A549 (cell line): ENCODE measurements around the gene MRM3. TPM values are rescaled to one million over a fixed set of nuclear protein-coding genes. Genes with fewer than 3 reads are reported as not detected.
"Not testable (repeated sequence)": the region's sequence is repeated elsewhere in the genome, so short reads cannot be mapped to it uniquely, and the experiment has no call there.

Source experiments
- ATAC-seq, 2 experiments: fragments of 200-7000 bp in 1 of 2; fragments of >200 bp in 1 of 2; cut with Nextera tagmentation in 1 of 2; cut with Tn5 transposase in 1 of 2; 3 replicates each; pipeline versions ENCODE4 v1.8.0 to v1.9.1; 2018 to 2020; ENCODE audit warnings: mild to moderate bottlenecking in 1 of 2, moderate library complexity in 1 of 2
- CTCF ChIA-PET: fragments of 300-600 bp; sonication (Branson Sonifier 250); formaldehyde crosslinking; extraction: SDS; loops from one replicate; lab custom pipeline; 2021; ENCODE audit warnings: antibody characterized with exemption, inconsistent platforms; lab: Yijun Ruan, JAX
- POLR2A ChIA-PET: fragments of 350-600 bp; formaldehyde crosslinking; extraction: SDS; loops from one replicate; lab custom pipeline; 2021; ENCODE audit warnings: antibody characterized with exemption, inconsistent platforms; lab: Yijun Ruan, JAX
- DNase-seq, 2 experiments: peaks; one replicate each; pipeline versions ENCODE4 v3.0.0 to v3.0.0-alpha.2; 2011 to 2016; ENCODE audit warnings: low read depth in 1 of 2, low spot score in 1 of 2
- FAIRE-seq: peaks from 2 replicates; lab custom pipeline; 2011; peaks lifted over from hg19 to GRCh38; lab: Jason Lieb, UNC
- H3K27ac ChIP-seq, 2 experiments: fragments of >200 bp; sonication (Bioruptor Twin); formaldehyde crosslinking; 3 replicates each; pipeline ENCODE4 v1.5.1; 2016 to 2017
- H3K4me1 ChIP-seq: fragments of >200 bp; sonication (Bioruptor Twin); formaldehyde crosslinking; 3 replicates; pipeline ENCODE4 v1.6.1; 2016
- H3K4me2 ChIP-seq: fragments of >200 bp; sonication (Bioruptor Twin); formaldehyde crosslinking; 3 replicates; pipeline ENCODE4 v1.6.1; 2016
- H3K4me3 ChIP-seq: fragments of >200 bp; sonication (Bioruptor Twin); formaldehyde crosslinking; 3 replicates; pipeline ENCODE4 v1.5.1; 2016
- H3K9me3 ChIP-seq: fragments of >200 bp; sonication (Bioruptor Twin); formaldehyde crosslinking; 3 replicates; pipeline ENCODE4 v1.6.1; 2016
- BHLHE40 ChIP-seq: IDR thresholded peaks from 2 replicates; pipeline ENCODE4 v1.6.1; 2012; ENCODE audit warnings: low read depth, low read length, inconsistent platforms
- CBX8 ChIP-seq: fragments of 200-600 bp; sonication (generic); IDR thresholded peaks from 2 replicates; pipeline ENCODE4 v1.6.1; 2016
- EP300 ChIP-seq, 2 experiments: fragments of >200 bp; sonication (Bioruptor Twin); formaldehyde crosslinking; IDR thresholded peaks; 2 replicates in 1 of 2; 3 replicates in 1 of 2; pipeline ENCODE4 v1.6.1; 2016 to 2017
- HES2 ChIP-seq: fragments of >200 bp; sonication (Bioruptor Twin); formaldehyde crosslinking; IDR thresholded peaks from 2 replicates; pipeline ENCODE4 v1.6.1; 2016
- HMGXB4 ChIP-seq: fragments of 250-450 bp; sonication (Bioruptor Pico); IDR thresholded peaks from 2 replicates; pipeline ENCODE4 v1.5.0; 2021; ENCODE audit warnings: mild to moderate bottlenecking, moderate library complexity, borderline replicate concordance
- HOXA7 ChIP-seq: fragments of 250-450 bp; sonication (Bioruptor Pico); IDR thresholded peaks from 2 replicates; pipeline ENCODE4 v1.5.0; 2020; ENCODE audit warnings: mild to moderate bottlenecking, moderate library complexity
- JUN ChIP-seq, 2 experiments: fragments of >200 bp; sonication (Bioruptor Twin); formaldehyde crosslinking; IDR thresholded peaks; 2 replicates in 1 of 2; 3 replicates in 1 of 2; pipeline ENCODE4 v1.6.1; 2016 to 2017
- KDM1A ChIP-seq: fragments of 200-600 bp; sonication (generic); IDR thresholded peaks from 2 replicates; pipeline ENCODE4 v1.6.1; 2016; ENCODE audit warnings: low read depth, mild to moderate bottlenecking
- MAX ChIP-seq: IDR thresholded peaks from 2 replicates; pipeline ENCODE4 v1.6.1; 2012
- MYC ChIP-seq: IDR thresholded peaks from 2 replicates; pipeline ENCODE4 v1.6.1; 2012; ENCODE audit warnings: mild to moderate bottlenecking, inconsistent platforms, low read length, improper control_type of control experiment, borderline replicate concordance
- PBX3 ChIP-seq: IDR thresholded peaks from 2 replicates; pipeline ENCODE4 v1.6.1; 2012
- POLR2AphosphoS2 ChIP-seq: conservative IDR thresholded peaks from 2 replicates; pipeline ENCODE4 v1.6.1; 2012; ENCODE audit warnings: low read length, improper control_type of control experiment, inconsistent platforms
- REST ChIP-seq: fragments of 200-600 bp; sonication (generic); IDR thresholded peaks from 2 replicates; pipeline ENCODE4 v1.6.1; 2016; ENCODE audit warnings: antibody characterized with exemption, mild to moderate bottlenecking, moderate library complexity
- SREBF2 ChIP-seq: fragments of 450-650 bp; IDR thresholded peaks from 2 replicates; pipeline ENCODE4 v1.6.1; 2014; ENCODE audit warnings: mild to moderate bottlenecking, moderate library complexity
- TFCP2L1 ChIP-seq: fragments of 250-450 bp; sonication (Bioruptor Pico); IDR thresholded peaks from 2 replicates; pipeline ENCODE4 v1.5.0; 2021; ENCODE audit warnings: mild to moderate bottlenecking
- USF2 ChIP-seq: fragments of 450-650 bp; IDR thresholded peaks from 2 replicates; pipeline ENCODE4 v1.6.1; 2014; ENCODE audit warnings: antibody characterized with exemption
- ZNF302 ChIP-seq: fragments of 250-450 bp; sonication (Bioruptor Pico); IDR thresholded peaks from 2 replicates; pipeline ENCODE4 v1.9.0; 2021; ENCODE audit warnings: inconsistent platforms, mild to moderate bottlenecking, moderate library complexity
- WGBS: methylation state at CpG from one replicate; pipeline ENCODE4 v1.1.6; 2017; ENCODE audit errors: missing lambda C conversion rate; 5-methylcytosine and 5-hydroxymethylcytosine counted together
- polyA plus RNA-seq, 4 experiments: library from polyadenylated mRNA; depleted of rRNA in 3 of 4; stranded (reverse); fragments of >200 nt; fragmentation: RNase III in 1 of 4; extraction: RNeasy Plus Mini Kit Qiagen cat#74134 plus additional on column Dnase treatment in 1 of 4; gene quantifications; 2 replicates in 3 of 4; 3 replicates in 1 of 4; pipeline ENCODE4 v1.2.3, GENCODE V29; 2011 to 2017

The MRM3 gene
- polyA plus RNA-seq, 2 of the 4 experiments (the other 2 are of a cell fraction): 38.8 to 47.1 TPM

- TF ChIP-seq USF2 (no peak), EP300 (IDR thresholded peaks at IDR 0.05) (no peak), MAX (no peak), HES2 (no peak)
Observed at GRCh38 chr17:753418-753817, 28.7 kb upstream of the MRM3 start (continued).

- CTCF ChIA-PET: interaction anchor here (1.0 to 6.1 kb wide), 4 partner anchors 10 to 242 kb away, joined by 3 to 41 read pairs (median 20); partner anchors contain the start of genes NXN and TIMM22
- POLR2A ChIA-PET: interaction anchor here (1.4 kb wide), 1 partner anchor 26 kb away, joined by 5 read pairs; the partner anchor contains the start of gene GLOD4
Observed at GRCh38 chr17:755319-755961, 26.7 kb upstream of the MRM3 start.

GRCh38 chr17:756010-756567 lies 26.1 kb upstream of the MRM3 start:
- POLR2A ChIA-PET, H3K4me3 ChIP-seq, H3K4me2 ChIP-seq, H3K9me3 ChIP-seq, H3K27ac ChIP-seq, ATAC-seq, DNase-seq, H3K4me1 ChIP-seq, FAIRE-seq: not testable (repeated sequence)
- 90% methylated on average over 15 of the region's 15 CpGs for WGBS
- CTCF ChIA-PET: interaction anchor here (0.7 to 5.2 kb wide), 2 partner anchors 9 to 24 kb away, joined by 4 to 36 read pairs; no protein-coding TSS in a partner anchor

More at GRCh38 chr17:755319-755961, 26.7 kb upstream of the MRM3 start:
- not testable (repeated sequence) for H3K4me2 ChIP-seq, H3K27ac ChIP-seq
- TF ChIP-seq KDM1A (0 out of 2 replicates have a peak, but pooled peaks have one; percentile 10), REST (peak; percentile 21; the same call in 1 of the 2 replicates)
- TF ChIP-seq, all 56 proteins: peak for 2; not testable (repeated sequence) for 54
- 96% methylated on average over 9 of the region's 9 CpGs for WGBS
- H3K4me1 ChIP-seq, FAIRE-seq, DNase-seq, ATAC-seq, H3K9me3 ChIP-seq, H3K4me3 ChIP-seq: not testable (repeated sequence)

GRCh38 chr17:759964-760363 lies 22.2 kb upstream of the MRM3 start:
- CTCF ChIA-PET: interaction anchor here (0.6 to 2.5 kb wide), 9 partner anchors 9 to 348 kb away, joined by 3 to 14 read pairs (median 3); partner anchors contain the start of genes NXN and TIMM22
- Histone ChIP-seq H3K4me3 (no peak overlapping the region), H3K4me2 (no peak overlapping the region), H3K9me3 (no peaks in the 10 kb centered on the region), H3K27ac (no peak overlapping the region), H3K4me1 (no peaks in the 10 kb centered on the region)
- no peak for ATAC-seq
- POLR2A ChIA-PET: no interaction called here
- TF ChIP-seq PBX3: no peak
- no peak for TF ChIP-seq HMGXB4 (CRISPR knock-in tag)
- TF ChIP-seq USF2: no peak
- TF ChIP-seq ZNF302: no peak
- no peak for TF ChIP-seq SREBF2
- TF ChIP-seq POLR2AphosphoS2: no peak
- TF ChIP-seq MYC: no peak
- no peak for TF ChIP-seq TFCP2L1 (CRISPR knock-in tag)
- no peak for TF ChIP-seq HOXA7 (CRISPR knock-in tag)
- TF ChIP-seq MAX: no peak
- TF ChIP-seq CBX8: no peak
- TF ChIP-seq JUN (IDR thresholded peaks at IDR 0.05): no peak
- no peak for TF ChIP-seq BHLHE40
- DNase-seq: no peak
- no peak for FAIRE-seq
- 90% methylated on average over 5 of the region's 5 CpGs for WGBS
